HG03469 (cell line): Measurements from ENCODE around the gene CIAO3.
A peak's percentile ranks its signal among the peaks of the same experiment; 100 is the strongest.

ENCODE experiments used
- ATAC-seq: cut with Tn5 transposase; IDR thresholded peaks from one replicate; pipeline ENCODE4 v1.9.1; 2021; ENCODE audit warnings: mild to moderate bottlenecking, moderate library complexity, moderate number of reproducible peaks; ENCODE audit not compliant: unreplicated experiment

Gene CIAO3

GRCh38 chr16:740764-741505 is at the start of gene CIAO3:
Gene CIAO3, minus strand, starts transcription at chr16:740997. Its CDS starts 12 bp downstream, at chr16:740985.
- peak; percentile 47 for ATAC-seq

- no peak for ATAC-seq
Measured at GRCh38 chr16:790086-790485, 49.3 kb upstream of the CIAO3 start.

- no peak for ATAC-seq
Measured at GRCh38 chr16:789191-789850, 48.5 kb upstream of the CIAO3 start.

- ATAC-seq, result peak; percentile 51
Measured at GRCh38 chr16:788399-789126, 47.8 kb upstream of the CIAO3 start, which contains the start of gene CHTF18. Gene CHTF18, plus strand, starts transcription at chr16:788620. Its CDS starts 65 bp downstream, at chr16:788685.

GRCh38 chr16:787978-788398 is 47.2 kb upstream of the CIAO3 start, which contains the start of gene RPUSD1:
Gene RPUSD1, minus strand, starts transcription at chr16:788381. Its CDS starts 644 bp downstream, at chr16:787737.
- ATAC-seq, result peak; percentile 3

GRCh38 chr16:787321-787966 is 46.6 kb upstream of the CIAO3 start:
- no peak for ATAC-seq

GRCh38 chr16:785563-786535 is 45.1 kb upstream of the CIAO3 start:
- ATAC-seq, result no peak

GRCh38 chr16:784431-784830 is 43.6 kb upstream of the CIAO3 start:
- no peak for ATAC-seq

GRCh38 chr16:783404-784161 is 42.8 kb upstream of the CIAO3 start:
- ATAC-seq, result no peak

- no peak for ATAC-seq
Measured at GRCh38 chr16:782766-783403, 42.1 kb upstream of the CIAO3 start.

GRCh38 chr16:782258-782657 is 41.5 kb upstream of the CIAO3 start:
- ATAC-seq, result no peak

GRCh38 chr16:781346-782010 is 40.7 kb upstream of the CIAO3 start:
- no peak for ATAC-seq

GRCh38 chr16:780296-780695 is 39.5 kb upstream of the CIAO3 start:
- ATAC-seq, result no peak

- ATAC-seq, result no peak
Measured at GRCh38 chr16:779561-779960, 38.8 kb upstream of the CIAO3 start.

- no peak for ATAC-seq
Measured at GRCh38 chr16:778909-779527, 38.2 kb upstream of the CIAO3 start.

- no peak for ATAC-seq
Measured at GRCh38 chr16:778447-778846, 37.6 kb upstream of the CIAO3 start.

GRCh38 chr16:777826-778225 is 37.0 kb upstream of the CIAO3 start:
- ATAC-seq, result no peak

- no peak for ATAC-seq
Measured at GRCh38 chr16:776824-777223, 36.0 kb upstream of the CIAO3 start.
